Measurements from ENCODE around the gene HABP2.

Gene HABP2

DNA sequence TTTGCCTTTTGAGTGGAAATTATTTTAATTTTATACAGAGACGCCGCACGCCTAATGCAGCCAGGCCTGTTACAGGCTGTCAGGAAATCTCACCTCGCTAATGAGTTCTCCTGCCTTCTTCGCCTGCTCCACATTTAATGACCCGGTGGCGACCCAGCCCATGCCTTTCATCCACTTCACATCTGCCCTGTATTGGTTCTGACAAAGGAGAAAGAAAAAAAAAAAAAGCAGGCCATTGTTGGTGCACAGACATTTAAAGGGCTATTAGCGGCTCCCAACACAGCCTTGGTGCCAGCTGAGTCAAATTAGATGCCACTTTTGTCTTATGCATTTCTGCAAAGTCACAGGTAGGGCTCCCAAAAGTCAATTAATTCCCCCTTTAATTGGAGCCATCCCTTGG, 67.7 kb downstream of the HABP2 start:
- Mint-ChIP-seq H3K27me3 (peaks cover 22% of the 10 kb centered on the region), H3K36me3 (no peaks in the 10 kb centered on the region), H3K9me3 (no peaks in the 10 kb centered on the region), H3K27ac (no peak overlapping the region), H3K4me3 (no peak overlapping the region), H3K4me1 (no peaks in the 10 kb centered on the region)

DNA sequence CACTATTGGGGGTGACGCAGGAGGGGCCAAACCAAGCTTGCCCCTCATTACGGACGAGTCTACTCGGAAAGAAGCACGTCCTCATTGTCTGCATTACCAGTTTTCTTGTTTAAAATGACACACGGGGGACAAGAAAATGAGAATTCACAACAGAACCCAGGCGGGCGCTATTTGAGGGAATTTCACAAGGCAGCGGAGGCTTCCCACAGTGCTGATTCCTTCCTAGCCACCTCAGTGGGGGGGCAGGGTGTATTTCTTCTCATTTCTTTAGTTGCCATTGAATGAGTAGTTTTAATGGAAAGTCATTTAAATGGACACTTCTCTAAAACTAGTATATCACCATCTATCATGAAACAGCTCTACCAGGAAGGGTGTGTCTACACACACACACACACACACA, 68.1 kb downstream of the HABP2 start:
- Mint-ChIP-seq H3K27ac (no peak overlapping the region), H3K9me3 (no peaks in the 10 kb centered on the region), H3K27me3 (peaks cover 22% of the 10 kb centered on the region), H3K36me3 (no peaks in the 10 kb centered on the region), H3K4me3 (no peak overlapping the region), H3K4me1 (no peaks in the 10 kb centered on the region)

DNA sequence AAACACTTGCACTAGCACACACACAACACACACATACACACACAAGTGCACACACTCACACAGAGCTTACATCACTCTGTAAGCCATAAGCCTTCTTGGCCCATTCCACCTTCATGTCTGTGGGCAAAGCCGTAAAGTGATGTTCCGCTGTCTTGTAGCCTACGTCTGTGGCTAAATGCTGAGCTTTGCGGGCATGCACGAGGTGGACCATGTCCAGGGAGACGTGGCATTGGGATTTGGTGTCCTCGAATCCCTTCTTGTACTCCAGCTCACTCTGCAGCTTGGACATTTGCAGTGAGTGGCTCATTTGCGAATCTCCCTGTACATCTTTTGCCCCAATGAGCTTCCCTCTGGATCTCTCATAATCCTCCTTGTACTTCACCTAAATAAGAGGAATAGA, 68.9 kb downstream of the HABP2 start:
- H3K36me3 Mint-ChIP-seq: no peaks in the 10 kb centered on the region
- no peaks in the 10 kb centered on the region for H3K4me1 Mint-ChIP-seq

GRCh38 chr10:113622831-113623230, 70.0 kb downstream of the HABP2 start:
- H3K4me3 Mint-ChIP-seq: no peak overlapping the region
- peaks cover 11% of the 10 kb centered on the region for H3K27me3 Mint-ChIP-seq
- H3K27ac Mint-ChIP-seq: no peak overlapping the region
- H3K36me3 Mint-ChIP-seq: no peaks in the 10 kb centered on the region
- H3K9me3 Mint-ChIP-seq: no peaks in the 10 kb centered on the region
- H3K4me1 Mint-ChIP-seq: no peaks in the 10 kb centered on the region

More for the DNA sequence above, 68.9 kb downstream of the HABP2 start:
- H3K4me3 Mint-ChIP-seq: no peak overlapping the region
- peaks cover 16% of the 10 kb centered on the region for H3K27me3 Mint-ChIP-seq
- no peak overlapping the region for H3K27ac Mint-ChIP-seq
- no peaks in the 10 kb centered on the region for H3K9me3 Mint-ChIP-seq

- Mint-ChIP-seq H3K4me1 (no peaks in the 10 kb centered on the region), H3K9me3 (no peaks in the 10 kb centered on the region), H3K27ac (no peak overlapping the region), H3K27me3 (peaks cover 9% of the 10 kb centered on the region), H3K4me3 (no peak overlapping the region), H3K36me3 (no peaks in the 10 kb centered on the region)
Observed at GRCh38 chr10:113625461-113626186, 72.8 kb downstream of the HABP2 start.

GRCh38 chr10:113626809-113627355, 74.0 kb downstream of the HABP2 start:
- Mint-ChIP-seq H3K4me3 (no peak overlapping the region), H3K36me3 (no peaks in the 10 kb centered on the region), H3K27me3 (peaks cover 7% of the 10 kb centered on the region), H3K9me3 (no peaks in the 10 kb centered on the region), H3K4me1 (no peaks in the 10 kb centered on the region), H3K27ac (no peak overlapping the region)

DNA sequence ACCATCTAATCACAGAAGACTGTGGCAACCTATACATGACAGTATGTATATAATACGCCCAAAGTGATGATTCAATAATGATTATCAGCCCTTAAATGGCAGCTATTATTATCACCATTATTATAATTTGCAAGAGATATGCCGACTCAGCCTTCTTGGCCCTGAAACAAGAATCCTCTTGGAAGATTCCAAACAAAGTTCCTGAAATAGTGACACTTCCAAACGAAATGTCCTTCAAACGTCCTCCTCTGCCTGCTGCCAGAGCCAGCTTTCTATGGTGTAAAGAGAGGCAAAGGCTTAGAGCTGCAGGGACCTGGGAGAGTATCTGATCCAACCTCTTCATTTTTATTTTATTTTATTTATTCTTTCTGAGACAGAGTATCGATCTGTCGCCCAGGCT, 75.0 kb downstream of the HABP2 start:
- H3K27ac Mint-ChIP-seq: no peak overlapping the region
- no peaks in the 10 kb centered on the region for H3K9me3 Mint-ChIP-seq
- peaks cover 7% of the 10 kb centered on the region for H3K27me3 Mint-ChIP-seq
- no peaks in the 10 kb centered on the region for H3K36me3 Mint-ChIP-seq
- no peaks in the 10 kb centered on the region for H3K4me1 Mint-ChIP-seq
- no peak overlapping the region for H3K4me3 Mint-ChIP-seq

GRCh38 chr10:113628607-113629153, 75.8 kb downstream of the HABP2 start:
- Mint-ChIP-seq H3K9me3 (no peaks in the 10 kb centered on the region), H3K27me3 (peaks cover 7% of the 10 kb centered on the region), H3K4me1 (no peaks in the 10 kb centered on the region), H3K27ac (no peak overlapping the region), H3K36me3 (no peaks in the 10 kb centered on the region), H3K4me3 (no peak overlapping the region)

DNA sequence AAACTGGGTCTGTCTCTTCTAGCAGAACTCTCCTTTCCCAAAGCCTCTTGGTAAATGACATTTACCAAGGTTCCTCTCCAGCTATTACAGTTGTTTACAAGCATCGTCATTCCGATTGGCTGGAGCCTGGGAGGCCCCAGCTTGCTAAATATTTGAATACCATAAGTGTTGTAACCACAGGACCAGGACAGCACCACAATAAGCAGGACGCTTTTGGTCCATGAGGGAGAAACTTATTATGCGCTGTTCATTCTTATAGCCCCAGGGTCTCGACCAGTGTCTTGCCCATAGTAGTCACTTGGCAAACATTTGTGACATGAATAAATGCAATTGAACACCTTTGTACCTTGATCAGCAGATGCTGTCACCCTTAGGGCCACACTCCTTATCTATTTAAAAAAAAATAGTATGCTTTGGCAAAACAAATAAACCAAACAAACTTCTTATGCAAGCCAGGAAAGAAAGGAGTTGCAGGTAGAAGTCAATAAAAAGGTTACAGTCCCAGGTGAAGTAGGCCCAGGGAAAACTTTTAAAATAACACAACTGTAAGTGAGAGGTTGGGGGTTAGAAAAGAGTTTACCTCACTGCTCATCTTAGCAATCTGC, 78.2 kb downstream of the HABP2 start:
- Mint-ChIP-seq H3K27me3 (peaks cover 4% of the 10 kb centered on the region), H3K4me1 (no peaks in the 10 kb centered on the region), H3K4me3 (no peak overlapping the region), H3K27ac (no peak overlapping the region), H3K9me3 (no peaks in the 10 kb centered on the region), H3K36me3 (no peaks in the 10 kb centered on the region)

GRCh38 chr10:113631684-113632367, 79.0 kb downstream of the HABP2 start:
- Mint-ChIP-seq H3K9me3 (no peaks in the 10 kb centered on the region), H3K4me1 (no peaks in the 10 kb centered on the region), H3K27me3 (peaks cover 4% of the 10 kb centered on the region), H3K4me3 (no peak overlapping the region), H3K27ac (no peak overlapping the region), H3K36me3 (no peaks in the 10 kb centered on the region)
